A549 treated with dexamethasone at 1 μM for 4 hours (cell line): ENCODE data around the gene NMS. TPM values are rescaled to one million over a fixed set of nuclear protein-coding genes. Genes with fewer than 3 reads are reported as not detected.

Experiments used
- total RNA-seq: library from RNA; stranded (reverse); fragments of 200-300 nt; extraction: Qiagen RNA extraction; gene quantifications from 5 replicates; pipeline ENCODE4 v1.2.3, GENCODE V29; 2022

The NMS gene, protein sequence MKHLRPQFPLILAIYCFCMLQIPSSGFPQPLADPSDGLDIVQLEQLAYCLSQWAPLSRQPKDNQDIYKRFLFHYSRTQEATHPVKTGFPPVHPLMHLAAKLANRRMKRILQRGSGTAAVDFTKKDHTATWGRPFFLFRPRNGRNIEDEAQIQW
- not detected in 5 replicates for total RNA-seq

DNA sequence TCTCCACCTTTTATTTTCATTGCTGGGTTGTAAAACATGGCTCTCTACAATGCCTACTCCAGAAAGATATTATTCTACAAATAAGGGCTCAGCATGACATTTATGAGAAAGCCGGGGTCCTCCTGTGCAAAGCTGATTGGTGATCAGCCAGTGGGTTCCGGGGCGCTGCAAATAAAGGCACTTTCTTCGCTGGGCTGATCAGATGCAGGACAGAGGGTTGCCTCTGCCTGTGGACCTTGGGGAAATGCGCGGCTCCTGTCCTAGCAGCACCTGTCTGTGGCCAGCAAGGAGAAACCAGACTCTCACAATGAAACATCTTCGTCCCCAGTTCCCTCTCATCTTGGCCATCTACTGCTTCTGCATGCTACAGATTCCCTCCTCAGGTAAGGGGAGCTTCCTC lies at the start of gene NMS:
Gene NMS (plus strand): TSS at position 301 of the 400 bp plus-strand sequence. CDS start 7 bp downstream, at position 308.

Other genes with a start within 250 kb of the NMS start
- 1.5 to 3.3 TPM (median 2.1 TPM) in 5 replicates for gene LONRF2, start 148.0 kb upstream of the NMS start, total RNA-seq
- 14.2 to 16.3 TPM (median 14.5 TPM) in 5 replicates for gene CHST10, start 52.8 kb upstream of the NMS start, total RNA-seq
- gene PDCL3, start 92.5 kb downstream of the NMS start, total RNA-seq, result 39.2 to 55.2 TPM (median 39.7 TPM) in 5 replicates